ENCODE results near the gene TSPO. TPM values are rescaled to one million over a fixed set of nuclear protein-coding genes. Genes with fewer than 3 reads are reported as not detected.
A peak's percentile ranks its signal among the peaks of the same experiment; 100 is the strongest.
"Not testable (repeated sequence)": the region's sequence is repeated elsewhere in the genome, so short reads cannot be mapped to it uniquely, and the experiment has no call there.

TSPO gene
- 100 to 1,000 TPM in 1 of 2 donors, 10 to 100 TPM in 1; 76.4 to 110 TPM for total RNA-seq

GRCh38 chr22:43151251-43152002, at the start of gene TSPO:
Gene TSPO (plus strand): TSS chr22:43151559. CDS start chr22:43159239, 7,680 bp downstream.
- no peaks in the 10 kb centered on the region for H3K9me3 Mint-ChIP-seq
- H3K4me3 Mint-ChIP-seq, result peak within 1 kb of the TSS; percentile 96
- DNase-seq (ENCODE audit: low spot score), result peak; percentile 71
- no peaks in the 10 kb centered on the region for H3K36me3 Mint-ChIP-seq
- H3K4me1 Mint-ChIP-seq (ENCODE audit: low read depth in 2 of 2), result peaks cover 34 to 35% of the 10 kb centered on the region in 2 donors
- no peaks in the 10 kb centered on the region for H3K27me3 Mint-ChIP-seq
- peak; percentile 83 to 92 for ATAC-seq
- H3K27ac Mint-ChIP-seq, result peak within 1 kb of the TSS; percentile 85 to 91

GRCh38 chr22:43104056-43104625, 47.2 kb upstream of the TSPO start:
- not testable (repeated sequence) for H3K4me1 Mint-ChIP-seq (ENCODE audit: low read depth in 2 of 2); ATAC-seq; DNase-seq (ENCODE audit: low spot score); H3K9me3 Mint-ChIP-seq; H3K36me3 Mint-ChIP-seq; H3K27me3 Mint-ChIP-seq; H3K27ac Mint-ChIP-seq; H3K4me3 Mint-ChIP-seq

GRCh38 chr22:43104950-43105349, 46.4 kb upstream of the TSPO start:
- not testable (repeated sequence) for DNase-seq (ENCODE audit: low spot score); H3K9me3 Mint-ChIP-seq; H3K36me3 Mint-ChIP-seq; H3K4me1 Mint-ChIP-seq (ENCODE audit: low read depth in 2 of 2); H3K27me3 Mint-ChIP-seq; H3K4me3 Mint-ChIP-seq; ATAC-seq; H3K27ac Mint-ChIP-seq

GRCh38 chr22:43106302-43106701, 45.1 kb upstream of the TSPO start:
- Mint-ChIP-seq H3K4me1 (ENCODE audit: low read depth in 2 of 2) (peaks cover 3 to 5% of the 10 kb centered on the region in 2 donors), H3K9me3 (no peaks in the 10 kb centered on the region), H3K4me3 (no peak overlapping the region), H3K27ac (no peak overlapping the region), H3K27me3 (peaks cover 0 to 10% of the 10 kb centered on the region in 2 donors), H3K36me3 (no peaks in the 10 kb centered on the region)
- no peak for DNase-seq (ENCODE audit: low spot score)
- ATAC-seq, result no peak

GRCh38 chr22:43109511-43109910, 41.8 kb upstream of the TSPO start:
- Mint-ChIP-seq H3K9me3 (no peaks in the 10 kb centered on the region), H3K4me1 (ENCODE audit: low read depth in 2 of 2) (peaks cover 0 to 3% of the 10 kb centered on the region in 2 donors), H3K27ac (no peak overlapping the region), H3K4me3 (no peak overlapping the region), H3K36me3 (no peaks in the 10 kb centered on the region), H3K27me3 (peaks cover 0 to 7% of the 10 kb centered on the region in 2 donors)
- no peak for DNase-seq (ENCODE audit: low spot score)
- ATAC-seq, result no peak

- peaks cover 0 to 7% of the 10 kb centered on the region in 2 donors for H3K27me3 Mint-ChIP-seq
- H3K36me3 Mint-ChIP-seq, result no peaks in the 10 kb centered on the region
- DNase-seq (ENCODE audit: low spot score) (no peak), ATAC-seq (no peak)
- H3K9me3 Mint-ChIP-seq, result no peaks in the 10 kb centered on the region
- H3K27ac Mint-ChIP-seq, result no peak overlapping the region
- H3K4me1 Mint-ChIP-seq (ENCODE audit: low read depth in 2 of 2), result peaks cover 0 to 3% of the 10 kb centered on the region in 2 donors
- peak overlapping the region; percentile 52 for H3K4me3 Mint-ChIP-seq
Observed at GRCh38 chr22:43109921-43110443, 41.4 kb upstream of the TSPO start.

GRCh38 chr22:43110444-43110926, 40.9 kb upstream of the TSPO start, which contains the start of gene BIK:
Gene BIK (plus strand): TSS chr22:43110750. CDS start chr22:43124023, 13,273 bp downstream.
- H3K27me3 Mint-ChIP-seq, result peaks cover 0 to 7% of the 10 kb centered on the region in 2 donors
- DNase-seq (ENCODE audit: low spot score) (no peak), ATAC-seq (peak; percentile 60 to 68)
- no peaks in the 10 kb centered on the region for H3K9me3 Mint-ChIP-seq
- no peaks in the 10 kb centered on the region for H3K36me3 Mint-ChIP-seq
- peaks cover 0 to 3% of the 10 kb centered on the region in 2 donors for H3K4me1 Mint-ChIP-seq (ENCODE audit: low read depth in 2 of 2)
- peak within 1 kb of the TSS; percentile 69 for H3K4me3 Mint-ChIP-seq
- H3K27ac Mint-ChIP-seq, result no peak within 1 kb of the TSS

- DNase-seq (ENCODE audit: low spot score), result no peak
- H3K4me3 Mint-ChIP-seq, result peak overlapping the region; percentile 69
Observed at GRCh38 chr22:43110927-43111623, 40.3 kb upstream of the TSPO start.

GRCh38 chr22:43113526-43114251, 37.7 kb upstream of the TSPO start:
- H3K4me3 Mint-ChIP-seq, result no peak overlapping the region
- no peak for ATAC-seq

More at GRCh38 chr22:43110927-43111623, 40.3 kb upstream of the TSPO start:
- peaks cover 0 to 3% of the 10 kb centered on the region in 2 donors for H3K4me1 Mint-ChIP-seq (ENCODE audit: low read depth in 2 of 2)
- H3K27me3 Mint-ChIP-seq, result peaks cover 0 to 7% of the 10 kb centered on the region in 2 donors
- H3K36me3 Mint-ChIP-seq, result no peaks in the 10 kb centered on the region
- ATAC-seq, result peak; percentile 62 to 75
- no peak overlapping the region for H3K27ac Mint-ChIP-seq
- no peaks in the 10 kb centered on the region for H3K9me3 Mint-ChIP-seq

GRCh38 chr22:43114958-43115357, 36.4 kb upstream of the TSPO start:
- no peak overlapping the region for H3K4me3 Mint-ChIP-seq
- no peaks in the 10 kb centered on the region for H3K36me3 Mint-ChIP-seq

More at GRCh38 chr22:43113526-43114251, 37.7 kb upstream of the TSPO start:
- no peak for DNase-seq (ENCODE audit: low spot score)
- peaks cover 0 to 3% of the 10 kb centered on the region in 2 donors for H3K4me1 Mint-ChIP-seq (ENCODE audit: low read depth in 2 of 2)
- peaks cover 0 to 7% of the 10 kb centered on the region in 2 donors for H3K27me3 Mint-ChIP-seq
- no peaks in the 10 kb centered on the region for H3K9me3 Mint-ChIP-seq
- H3K27ac Mint-ChIP-seq, result no peak overlapping the region
- no peaks in the 10 kb centered on the region for H3K36me3 Mint-ChIP-seq

GRCh38 chr22:43116932-43117331, 34.4 kb upstream of the TSPO start:
- Mint-ChIP-seq H3K36me3 (no peaks in the 10 kb centered on the region), H3K27ac (no peak overlapping the region), H3K27me3 (peaks cover 0 to 2% of the 10 kb centered on the region in 2 donors), H3K9me3 (no peaks in the 10 kb centered on the region), H3K4me1 (ENCODE audit: low read depth in 2 of 2) (no peaks in the 10 kb centered on the region), H3K4me3 (no peak overlapping the region)
- ATAC-seq (no peak), DNase-seq (ENCODE audit: low spot score) (no peak)

More at GRCh38 chr22:43114958-43115357, 36.4 kb upstream of the TSPO start:
- no peak for ATAC-seq
- Mint-ChIP-seq H3K27ac (no peak overlapping the region), H3K27me3 (peaks cover 0 to 4% of the 10 kb centered on the region in 2 donors), H3K4me1 (ENCODE audit: low read depth in 2 of 2) (peaks cover 0 to 3% of the 10 kb centered on the region in 2 donors), H3K9me3 (no peaks in the 10 kb centered on the region)
- DNase-seq (ENCODE audit: low spot score), result no peak

GRCh38 chr22:43118024-43118849, 33.1 kb upstream of the TSPO start:
- H3K27me3 Mint-ChIP-seq, result peaks cover 0 to under 1% of the 10 kb centered on the region in 2 donors
- H3K4me3 Mint-ChIP-seq, result no peak overlapping the region
- no peaks in the 10 kb centered on the region for H3K36me3 Mint-ChIP-seq
- H3K9me3 Mint-ChIP-seq, result no peaks in the 10 kb centered on the region
- DNase-seq (ENCODE audit: low spot score) (no peak), ATAC-seq (no peak)
- H3K4me1 Mint-ChIP-seq (ENCODE audit: low read depth in 2 of 2), result no peaks in the 10 kb centered on the region
- no peak overlapping the region for H3K27ac Mint-ChIP-seq

Data from natural killer cell treated with Interleukin-12 subunit alpha and Interleukin-12 subunit beta and Interleukin-15 and Interleukin-18, amount 100 ng/mL, for 72 hours (primary cell).